A549 (cell line): ENCODE results near the gene PRADC1.

ENCODE experiments used
- JUNB ChIP-seq: fragments of >200 bp; sonication (Bioruptor Twin); formaldehyde crosslinking; IDR thresholded peaks from 2 replicates; pipeline ENCODE4 v1.6.1; 2016
- POLR2A ChIP-seq: IDR thresholded peaks from 2 replicates; pipeline ENCODE4 v1.6.1; 2012; ENCODE audit warnings: mild to moderate bottlenecking, low read length
- RFX5 ChIP-seq: fragments of 450-650 bp; IDR thresholded peaks from 2 replicates; pipeline ENCODE4 v1.7.1; 2014; ENCODE audit warnings: antibody characterized with exemption, mild to moderate bottlenecking, moderate library complexity

- TF ChIP-seq RFX5 = no peak
- TF ChIP-seq JUNB = no peak
- TF ChIP-seq POLR2A = no peak; the same call in none of the 2 replicates
These were observed 36.0 kb upstream of the PRADC1 start for GRCh38 chr2:73268830-73269685.
